ENCODE data around the gene TNFSF15.

DNA sequence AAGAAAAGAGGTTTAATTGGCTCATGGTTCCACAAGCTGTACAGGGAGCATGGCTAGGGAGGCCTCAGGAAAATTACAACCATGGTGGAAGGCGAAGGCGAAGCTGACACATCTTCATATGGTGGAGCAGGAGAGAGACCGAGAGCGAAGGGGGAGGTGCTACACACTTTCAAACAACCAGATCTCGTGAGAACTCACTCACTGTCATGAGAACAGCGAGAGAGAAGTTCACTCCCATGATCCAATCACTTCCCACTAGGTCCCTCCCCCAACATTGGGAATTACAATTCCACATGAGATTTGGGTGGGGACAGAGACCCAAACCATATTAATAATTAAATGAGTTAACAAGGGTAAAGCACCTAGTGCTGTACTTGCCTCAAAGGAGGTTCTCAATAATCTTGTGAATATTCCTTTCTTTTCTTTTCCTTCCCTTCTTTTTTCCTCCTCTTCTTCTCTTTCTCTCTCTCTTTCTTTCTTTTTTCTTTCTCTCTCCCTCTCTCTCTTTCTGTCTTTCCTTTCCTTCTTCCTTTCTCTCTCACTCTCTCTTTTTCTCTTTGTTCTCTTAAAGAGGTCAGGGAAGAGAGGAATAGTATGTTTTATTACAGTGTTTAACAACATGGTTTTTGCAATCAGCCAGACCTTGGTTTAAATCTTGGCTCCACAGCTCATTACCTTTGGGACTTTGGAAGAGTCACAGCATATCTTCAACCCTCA lies 29.0 kb downstream of the TNFSF15 start:
- TF ChIP-seq POLR2AphosphoS5 (IDR thresholded peaks at IDR 0.05; ENCODE audit: low read depth, low read length) (no peak), SIN3A (IDR thresholded peaks at IDR 0.05; ENCODE audit: borderline replicate concordance, insufficient read depth, low read depth, low read length) (no peak)
- TF ChIP-seq, protein P1, sequence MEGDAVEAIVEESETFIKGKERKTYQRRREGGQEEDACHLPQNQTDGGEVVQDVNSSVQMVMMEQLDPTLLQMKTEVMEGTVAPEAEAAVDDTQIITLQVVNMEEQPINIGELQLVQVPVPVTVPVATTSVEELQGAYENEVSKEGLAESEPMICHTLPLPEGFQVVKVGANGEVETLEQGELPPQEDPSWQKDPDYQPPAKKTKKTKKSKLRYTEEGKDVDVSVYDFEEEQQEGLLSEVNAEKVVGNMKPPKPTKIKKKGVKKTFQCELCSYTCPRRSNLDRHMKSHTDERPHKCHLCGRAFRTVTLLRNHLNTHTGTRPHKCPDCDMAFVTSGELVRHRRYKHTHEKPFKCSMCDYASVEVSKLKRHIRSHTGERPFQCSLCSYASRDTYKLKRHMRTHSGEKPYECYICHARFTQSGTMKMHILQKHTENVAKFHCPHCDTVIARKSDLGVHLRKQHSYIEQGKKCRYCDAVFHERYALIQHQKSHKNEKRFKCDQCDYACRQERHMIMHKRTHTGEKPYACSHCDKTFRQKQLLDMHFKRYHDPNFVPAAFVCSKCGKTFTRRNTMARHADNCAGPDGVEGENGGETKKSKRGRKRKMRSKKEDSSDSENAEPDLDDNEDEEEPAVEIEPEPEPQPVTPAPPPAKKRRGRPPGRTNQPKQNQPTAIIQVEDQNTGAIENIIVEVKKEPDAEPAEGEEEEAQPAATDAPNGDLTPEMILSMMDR (IDR thresholded peaks at IDR 0.05), result no peak
- TF ChIP-seq, protein P2, sequence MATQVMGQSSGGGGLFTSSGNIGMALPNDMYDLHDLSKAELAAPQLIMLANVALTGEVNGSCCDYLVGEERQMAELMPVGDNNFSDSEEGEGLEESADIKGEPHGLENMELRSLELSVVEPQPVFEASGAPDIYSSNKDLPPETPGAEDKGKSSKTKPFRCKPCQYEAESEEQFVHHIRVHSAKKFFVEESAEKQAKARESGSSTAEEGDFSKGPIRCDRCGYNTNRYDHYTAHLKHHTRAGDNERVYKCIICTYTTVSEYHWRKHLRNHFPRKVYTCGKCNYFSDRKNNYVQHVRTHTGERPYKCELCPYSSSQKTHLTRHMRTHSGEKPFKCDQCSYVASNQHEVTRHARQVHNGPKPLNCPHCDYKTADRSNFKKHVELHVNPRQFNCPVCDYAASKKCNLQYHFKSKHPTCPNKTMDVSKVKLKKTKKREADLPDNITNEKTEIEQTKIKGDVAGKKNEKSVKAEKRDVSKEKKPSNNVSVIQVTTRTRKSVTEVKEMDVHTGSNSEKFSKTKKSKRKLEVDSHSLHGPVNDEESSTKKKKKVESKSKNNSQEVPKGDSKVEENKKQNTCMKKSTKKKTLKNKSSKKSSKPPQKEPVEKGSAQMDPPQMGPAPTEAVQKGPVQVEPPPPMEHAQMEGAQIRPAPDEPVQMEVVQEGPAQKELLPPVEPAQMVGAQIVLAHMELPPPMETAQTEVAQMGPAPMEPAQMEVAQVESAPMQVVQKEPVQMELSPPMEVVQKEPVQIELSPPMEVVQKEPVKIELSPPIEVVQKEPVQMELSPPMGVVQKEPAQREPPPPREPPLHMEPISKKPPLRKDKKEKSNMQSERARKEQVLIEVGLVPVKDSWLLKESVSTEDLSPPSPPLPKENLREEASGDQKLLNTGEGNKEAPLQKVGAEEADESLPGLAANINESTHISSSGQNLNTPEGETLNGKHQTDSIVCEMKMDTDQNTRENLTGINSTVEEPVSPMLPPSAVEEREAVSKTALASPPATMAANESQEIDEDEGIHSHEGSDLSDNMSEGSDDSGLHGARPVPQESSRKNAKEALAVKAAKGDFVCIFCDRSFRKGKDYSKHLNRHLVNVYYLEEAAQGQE (IDR thresholded peaks at IDR 0.05; ENCODE audit: insufficient read depth in 1 of 2, low read depth in 2 of 2, low read length in 1 of 2), result no peak

All from Panc1 (cell line).